WTC11 (cell line): ENCODE measurements around the gene IL25. TPM values are rescaled to one million over a fixed set of nuclear protein-coding genes. Genes with fewer than 3 reads are reported as not detected.
"Not testable (repeated sequence)": the region's sequence is repeated elsewhere in the genome, so short reads cannot be mapped to it uniquely, and the experiment has no call there.

Source experiments
- ATAC-seq: fragments of 200-7000 bp; cut with Tn5 transposase; 2 replicates; pipeline ENCODE4 v1.10.0; 2021; ENCODE audit warnings: mild to moderate bottlenecking, moderate library complexity
- CTCF ChIA-PET: fragments of 300-600 bp; sonication (Branson Sonifier 250); formaldehyde crosslinking; loops from one replicate; lab custom pipeline; 2021; ENCODE audit warnings: antibody characterized with exemption; lab: Charles Lee
- POLR2A ChIA-PET: fragments of 350-600 bp; sonication (Branson Sonifier 250); formaldehyde crosslinking; loops from one replicate; lab custom pipeline; 2021; ENCODE audit warnings: antibody characterized with exemption; lab: Charles Lee
- DNase-seq: peaks from one replicate; pipeline ENCODE4 v3.0.0; 2021; ENCODE audit warnings: low spot score
- H3K27ac Mint-ChIP-seq: 2 replicates; pipeline ENCODE4 v1.8.0; 2021; ENCODE audit warnings: mixed read lengths
- H3K27me3 Mint-ChIP-seq: 2 replicates; pipeline ENCODE4 v1.8.0; 2021; ENCODE audit warnings: low read depth, mild to moderate bottlenecking, moderate library complexity, mixed read lengths
- H3K36me3 Mint-ChIP-seq: 2 replicates; pipeline ENCODE4 v1.8.0; 2021; ENCODE audit warnings: mixed read lengths
- H3K4me1 Mint-ChIP-seq: 2 replicates; pipeline ENCODE4 v1.8.0; 2022; ENCODE audit warnings: mixed read lengths
- H3K4me3 Mint-ChIP-seq: 2 replicates; pipeline ENCODE4 v1.8.0; 2021; ENCODE audit warnings: mild to moderate bottlenecking, moderate library complexity, mixed read lengths
- H3K9me3 Mint-ChIP-seq: 2 replicates; pipeline ENCODE4 v1.8.0; 2021; ENCODE audit warnings: mixed read lengths
- AR ChIP-seq: fragments of 250-450 bp; sonication (Bioruptor Pico); IDR thresholded peaks from 2 replicates; pipeline ENCODE4 v1.9.0; 2021; ENCODE audit warnings: mild to moderate bottlenecking
- ATF2 ChIP-seq: sonication (generic); formaldehyde crosslinking; IDR thresholded peaks from 2 replicates; pipeline ENCODE4 v1.8.1; 2022; ENCODE audit warnings: low read depth, missing genetic modification reagents, borderline replicate concordance
- CBFB ChIP-seq: sonication (generic); formaldehyde crosslinking; IDR thresholded peaks from 2 replicates; pipeline ENCODE4 v1.8.1; 2022; ENCODE audit warnings: mild to moderate bottlenecking, low read depth, missing genetic modification reagents
- CREM ChIP-seq: sonication (generic); formaldehyde crosslinking; IDR thresholded peaks from 2 replicates; pipeline ENCODE4 v1.8.1; 2022; ENCODE audit warnings: mild to moderate bottlenecking, missing genetic modification reagents, moderate library complexity
- FOXP1 ChIP-seq: sonication (generic); formaldehyde crosslinking; IDR thresholded peaks from 2 replicates; pipeline ENCODE4 v1.8.0; 2022; ENCODE audit warnings: missing genetic modification reagents, mild to moderate bottlenecking, moderate library complexity, borderline replicate concordance
- GRHL2 ChIP-seq: fragments of 250-450 bp; sonication (Bioruptor Pico); IDR thresholded peaks from 2 replicates; pipeline ENCODE4 v1.8.0; 2022; ENCODE audit warnings: mild to moderate bottlenecking, moderate library complexity; ENCODE audit not compliant: insufficient replicate concordance, severe bottlenecking
- HMGXB4 ChIP-seq: sonication (generic); formaldehyde crosslinking; IDR thresholded peaks from 2 replicates; pipeline ENCODE4 v1.8.1; 2023; ENCODE audit warnings: mild to moderate bottlenecking, moderate library complexity, missing genetic modification reagents
- NFATC4 ChIP-seq: fragments of 250-450 bp; sonication (Bioruptor Pico); IDR thresholded peaks from 2 replicates; pipeline ENCODE4 v1.9.0; 2021; ENCODE audit warnings: mild to moderate bottlenecking
- SMAD4 ChIP-seq: sonication (generic); formaldehyde crosslinking; IDR thresholded peaks from 2 replicates; pipeline ENCODE4 v1.8.0; 2022; ENCODE audit warnings: mild to moderate bottlenecking, missing genetic modification reagents
- SP1 ChIP-seq: sonication (generic); formaldehyde crosslinking; conservative IDR thresholded peaks from 2 replicates; pipeline ENCODE4 v1.8.1; 2022; ENCODE audit warnings: missing genetic modification reagents
- ZNF138 ChIP-seq: sonication (generic); formaldehyde crosslinking; conservative IDR thresholded peaks from 2 replicates; pipeline ENCODE4 v1.8.1; 2022; ENCODE audit warnings: mild to moderate bottlenecking, moderate library complexity, missing genetic modification reagents
- ZNF317 ChIP-seq: sonication (generic); formaldehyde crosslinking; IDR thresholded peaks from 2 replicates; pipeline ENCODE4 v1.8.1; 2023; ENCODE audit warnings: low read depth, mild to moderate bottlenecking, moderate library complexity, missing genetic modification reagents, borderline replicate concordance
- total RNA-seq: library from RNA; stranded (reverse); gene quantifications from 3 replicates; pipeline ENCODE4 v1.2.3, GENCODE V29; 2021
- TF ChIP-seq, protein P1 (sequence below): sonication (generic); formaldehyde crosslinking; IDR thresholded peaks from 2 replicates; pipeline ENCODE4 v1.8.0; 2023; ENCODE audit warnings: missing genetic modification reagents
- TF ChIP-seq, protein P2 (sequence below): sonication (generic); formaldehyde crosslinking; IDR thresholded peaks from 2 replicates; pipeline ENCODE4 v1.8.1; 2023; ENCODE audit warnings: mild to moderate bottlenecking, missing genetic modification reagents, moderate library complexity
- TF ChIP-seq, protein P3 (sequence below): sonication (generic); formaldehyde crosslinking; IDR thresholded peaks from 2 replicates; pipeline ENCODE4 v1.8.1; 2023; ENCODE audit warnings: mild to moderate bottlenecking, missing genetic modification reagents, moderate library complexity
- TF ChIP-seq, protein P4 (sequence below): sonication (generic); formaldehyde crosslinking; IDR thresholded peaks from 2 replicates; pipeline ENCODE4 v1.8.1; 2023; ENCODE audit warnings: mild to moderate bottlenecking, missing genetic modification reagents

The IL25 gene
- total RNA-seq, 1 experiment from 2014 or later: 0.24 TPM

GRCh38 chr14:23416801-23417200, 44.2 kb downstream of the IL25 start:
- no peak overlapping the region for H3K4me3 Mint-ChIP-seq
- DNase-seq: no peak
- peaks cover 17% of the 10 kb centered on the region for H3K27me3 Mint-ChIP-seq
- ChIA-PET POLR2A (no interaction called here), CTCF (interaction anchor here (3.2 kb wide), 1 partner anchor 37 kb away, joined by 9 read pairs; no protein-coding TSS in a partner anchor)
- H3K9me3 Mint-ChIP-seq: no peaks in the 10 kb centered on the region
- H3K36me3 Mint-ChIP-seq: no peaks in the 10 kb centered on the region
- ATAC-seq: no peak
- H3K27ac Mint-ChIP-seq: no peak overlapping the region
- TF ChIP-seq ZNF317 (no peak), CREM (CRISPR knock-in tag) (no peak), HMGXB4 (CRISPR knock-in tag) (no peak), FOXP1 (CRISPR knock-in tag) (no peak), ZNF138 (CRISPR knock-in tag) (no peak)
- TF ChIP-seq, protein P1, sequence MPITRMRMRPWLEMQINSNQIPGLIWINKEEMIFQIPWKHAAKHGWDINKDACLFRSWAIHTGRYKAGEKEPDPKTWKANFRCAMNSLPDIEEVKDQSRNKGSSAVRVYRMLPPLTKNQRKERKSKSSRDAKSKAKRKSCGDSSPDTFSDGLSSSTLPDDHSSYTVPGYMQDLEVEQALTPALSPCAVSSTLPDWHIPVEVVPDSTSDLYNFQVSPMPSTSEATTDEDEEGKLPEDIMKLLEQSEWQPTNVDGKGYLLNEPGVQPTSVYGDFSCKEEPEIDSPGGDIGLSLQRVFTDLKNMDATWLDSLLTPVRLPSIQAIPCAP: no peak
- H3K4me1 Mint-ChIP-seq: no peaks in the 10 kb centered on the region

- POLR2A ChIA-PET, H3K4me1 Mint-ChIP-seq, H3K27ac Mint-ChIP-seq, DNase-seq, H3K4me3 Mint-ChIP-seq, H3K36me3 Mint-ChIP-seq, ATAC-seq, H3K9me3 Mint-ChIP-seq: not testable (repeated sequence)
- CTCF ChIA-PET: interaction anchor here (0.9 to 3.2 kb wide), 2 partner anchors 37 to 123 kb away, joined by 3 to 9 read pairs; no protein-coding TSS in a partner anchor
- peaks cover 17% of the 10 kb centered on the region for H3K27me3 Mint-ChIP-seq
Observed at GRCh38 chr14:23417269-23417668, 44.7 kb downstream of the IL25 start.

DNA sequence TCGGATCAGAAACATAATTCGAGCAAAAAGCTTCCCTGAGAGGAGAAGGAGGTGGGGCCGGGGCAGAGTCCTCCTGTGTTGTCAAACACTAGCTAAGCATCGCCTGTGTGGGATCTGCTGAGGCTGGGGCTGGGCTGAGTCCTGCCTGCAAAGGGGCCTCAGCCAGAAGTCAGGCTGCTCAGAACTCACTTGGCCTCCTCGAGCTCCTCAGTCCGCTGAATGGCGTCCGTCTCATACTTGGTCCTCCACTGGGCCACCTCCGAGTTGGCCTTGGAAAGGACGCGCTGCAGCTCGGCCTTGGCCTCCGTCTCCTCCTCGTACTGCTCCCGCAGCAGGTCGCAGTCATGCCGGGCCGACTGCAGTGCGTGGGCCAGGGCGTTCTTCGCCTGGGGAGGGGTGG, 45.4 kb downstream of the IL25 start:
- DNase-seq (no peak), ATAC-seq (no peak)
- Mint-ChIP-seq H3K4me1 (no peaks in the 10 kb centered on the region), H3K4me3 (no peak overlapping the region), H3K27ac (no peak overlapping the region), H3K9me3 (no peaks in the 10 kb centered on the region), H3K27me3 (peaks cover 17% of the 10 kb centered on the region)
- TF ChIP-seq SP1 (CRISPR knock-in tag) (no peak), GRHL2 (CRISPR knock-in tag) (no peak)
- TF ChIP-seq, protein P2, sequence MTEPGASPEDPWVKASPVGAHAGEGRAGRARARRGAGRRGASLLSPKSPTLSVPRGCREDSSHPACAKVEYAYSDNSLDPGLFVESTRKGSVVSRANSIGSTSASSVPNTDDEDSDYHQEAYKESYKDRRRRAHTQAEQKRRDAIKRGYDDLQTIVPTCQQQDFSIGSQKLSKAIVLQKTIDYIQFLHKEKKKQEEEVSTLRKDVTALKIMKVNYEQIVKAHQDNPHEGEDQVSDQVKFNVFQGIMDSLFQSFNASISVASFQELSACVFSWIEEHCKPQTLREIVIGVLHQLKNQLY: no peak
- TF ChIP-seq, all 79 proteins: peak for 0
- H3K36me3 Mint-ChIP-seq: no peaks in the 10 kb centered on the region
- ChIA-PET POLR2A (no interaction called here), CTCF (interaction anchor here (0.6 to 3.2 kb wide), 4 partner anchors 16 to 123 kb away, joined by 3 to 9 read pairs (median 4); no protein-coding TSS in a partner anchor)

- H3K4me1 Mint-ChIP-seq, H3K4me3 Mint-ChIP-seq, POLR2A ChIA-PET, H3K27ac Mint-ChIP-seq, DNase-seq, H3K36me3 Mint-ChIP-seq, ATAC-seq, H3K9me3 Mint-ChIP-seq: not testable (repeated sequence)
- H3K27me3 Mint-ChIP-seq: peaks cover 27% of the 10 kb centered on the region
- CTCF ChIA-PET: interaction anchor here (2.6 kb wide), 1 partner anchor 40 kb away, joined by 10 read pairs; no protein-coding TSS in a partner anchor
Observed at GRCh38 chr14:23419646-23420045, 47.0 kb downstream of the IL25 start.

- H3K27ac Mint-ChIP-seq: no peak overlapping the region
- no peaks in the 10 kb centered on the region for H3K36me3 Mint-ChIP-seq
- no peak overlapping the region for H3K4me3 Mint-ChIP-seq
- POLR2A ChIA-PET: no interaction called here
- H3K9me3 Mint-ChIP-seq: peaks cover 7% of the 10 kb centered on the region
- ATAC-seq: no peak
- CTCF ChIA-PET: interaction anchor here (0.9 to 2.6 kb wide), 2 partner anchors 35 to 42 kb away, joined by 4 to 10 read pairs; no protein-coding TSS in a partner anchor
- no peaks in the 10 kb centered on the region for H3K4me1 Mint-ChIP-seq
- peaks cover 23% of the 10 kb centered on the region for H3K27me3 Mint-ChIP-seq
- no peak for DNase-seq
- no peak for TF ChIP-seq CBFB (CRISPR knock-in tag)
- TF ChIP-seq AR (CRISPR knock-in tag): no peak
- TF ChIP-seq, protein P3, sequence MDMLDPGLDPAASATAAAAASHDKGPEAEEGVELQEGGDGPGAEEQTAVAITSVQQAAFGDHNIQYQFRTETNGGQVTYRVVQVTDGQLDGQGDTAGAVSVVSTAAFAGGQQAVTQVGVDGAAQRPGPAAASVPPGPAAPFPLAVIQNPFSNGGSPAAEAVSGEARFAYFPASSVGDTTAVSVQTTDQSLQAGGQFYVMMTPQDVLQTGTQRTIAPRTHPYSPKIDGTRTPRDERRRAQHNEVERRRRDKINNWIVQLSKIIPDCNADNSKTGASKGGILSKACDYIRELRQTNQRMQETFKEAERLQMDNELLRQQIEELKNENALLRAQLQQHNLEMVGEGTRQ (CRISPR knock-in tag): no peak
- no peak for TF ChIP-seq ATF2 (CRISPR knock-in tag)
- TF ChIP-seq, protein P4, sequence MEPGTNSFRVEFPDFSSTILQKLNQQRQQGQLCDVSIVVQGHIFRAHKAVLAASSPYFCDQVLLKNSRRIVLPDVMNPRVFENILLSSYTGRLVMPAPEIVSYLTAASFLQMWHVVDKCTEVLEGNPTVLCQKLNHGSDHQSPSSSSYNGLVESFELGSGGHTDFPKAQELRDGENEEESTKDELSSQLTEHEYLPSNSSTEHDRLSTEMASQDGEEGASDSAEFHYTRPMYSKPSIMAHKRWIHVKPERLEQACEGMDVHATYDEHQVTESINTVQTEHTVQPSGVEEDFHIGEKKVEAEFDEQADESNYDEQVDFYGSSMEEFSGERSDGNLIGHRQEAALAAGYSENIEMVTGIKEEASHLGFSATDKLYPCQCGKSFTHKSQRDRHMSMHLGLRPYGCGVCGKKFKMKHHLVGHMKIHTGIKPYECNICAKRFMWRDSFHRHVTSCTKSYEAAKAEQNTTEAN (CRISPR knock-in tag): no peak
- no peak for TF ChIP-seq NFATC4 (CRISPR knock-in tag)
- TF ChIP-seq SMAD4 (CRISPR knock-in tag): no peak
Observed at GRCh38 chr14:23421594-23421993, 49.0 kb downstream of the IL25 start.
